Neural cell (in vitro differentiated cells): ENCODE data around the gene KCNK7.

ENCODE experiments used
- CTCF ChIP-seq: fragments of 450-650 bp; IDR thresholded peaks from 2 replicates; pipeline ENCODE4 v1.5.1; 2014; ENCODE audit warnings: antibody characterized with exemption, mild to moderate bottlenecking, moderate library complexity; ENCODE audit not compliant: poor library complexity, severe bottlenecking
- EP300 ChIP-seq: fragments of 450-650 bp; conservative IDR thresholded peaks from 2 replicates; pipeline ENCODE4 v1.6.1; 2014; ENCODE audit warnings: antibody characterized with exemption, mild to moderate bottlenecking, moderate library complexity; ENCODE audit not compliant: poor library complexity, severe bottlenecking
- EZH2 ChIP-seq: fragments of 200-600, 300-800 bp; shearing (Covaris generic), sonication (generic); IDR thresholded peaks from 2 replicates; pipeline ENCODE4 v1.6.1; 2014; ENCODE audit warnings: antibody characterized with exemption, low read length, borderline replicate concordance, mild to moderate bottlenecking; ENCODE audit not compliant: insufficient read depth, poor library complexity, severe bottlenecking
- MXI1 ChIP-seq: fragments of 450-650 bp; conservative IDR thresholded peaks from 2 replicates; pipeline ENCODE4 v1.6.1; 2014; ENCODE audit warnings: antibody characterized with exemption, mild to moderate bottlenecking; ENCODE audit not compliant: poor library complexity, severe bottlenecking
- POLR2AphosphoS5 ChIP-seq: IDR thresholded peaks from 2 replicates; pipeline ENCODE4 v1.6.1; 2012
- RAD21 ChIP-seq: fragments of 450-650 bp; conservative IDR thresholded peaks from 2 replicates; pipeline ENCODE4 v1.6.1; 2014; ENCODE audit warnings: antibody characterized with exemption, mild to moderate bottlenecking, moderate library complexity
- TAF1 ChIP-seq: IDR thresholded peaks from 2 replicates; pipeline ENCODE4 v1.6.1; 2012; ENCODE audit warnings: low read depth
- TF ChIP-seq, protein P1 (sequence below): IDR thresholded peaks from 2 replicates; pipeline ENCODE4 v1.6.1; 2012; ENCODE audit warnings: borderline replicate concordance

DNA sequence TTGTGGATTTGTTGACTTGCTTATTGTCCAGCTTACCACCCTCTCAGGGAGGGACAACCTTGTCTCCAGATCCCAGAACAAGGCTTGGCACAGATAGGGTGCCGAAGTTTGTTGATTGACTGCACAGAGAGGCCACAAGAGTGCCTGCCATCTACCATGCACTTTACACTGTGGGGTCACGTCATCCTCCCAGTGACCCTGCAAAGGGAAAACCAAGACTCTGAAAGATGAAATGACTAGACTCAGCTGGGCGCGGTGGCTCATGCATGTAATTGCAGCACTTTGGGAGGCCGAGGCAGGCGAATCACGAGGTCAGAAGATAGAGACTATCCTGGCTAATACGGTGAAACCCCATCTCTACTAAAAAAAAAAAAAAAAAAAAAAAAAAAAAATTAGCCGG lies 32.8 kb downstream of the KCNK7 start:
- TF ChIP-seq CTCF (no peak), TAF1 (no peak), EP300 (no peak), EZH2 (no peak), POLR2AphosphoS5 (no peak), RAD21 (no peak), MXI1 (no peak)
- TF ChIP-seq, protein P1, sequence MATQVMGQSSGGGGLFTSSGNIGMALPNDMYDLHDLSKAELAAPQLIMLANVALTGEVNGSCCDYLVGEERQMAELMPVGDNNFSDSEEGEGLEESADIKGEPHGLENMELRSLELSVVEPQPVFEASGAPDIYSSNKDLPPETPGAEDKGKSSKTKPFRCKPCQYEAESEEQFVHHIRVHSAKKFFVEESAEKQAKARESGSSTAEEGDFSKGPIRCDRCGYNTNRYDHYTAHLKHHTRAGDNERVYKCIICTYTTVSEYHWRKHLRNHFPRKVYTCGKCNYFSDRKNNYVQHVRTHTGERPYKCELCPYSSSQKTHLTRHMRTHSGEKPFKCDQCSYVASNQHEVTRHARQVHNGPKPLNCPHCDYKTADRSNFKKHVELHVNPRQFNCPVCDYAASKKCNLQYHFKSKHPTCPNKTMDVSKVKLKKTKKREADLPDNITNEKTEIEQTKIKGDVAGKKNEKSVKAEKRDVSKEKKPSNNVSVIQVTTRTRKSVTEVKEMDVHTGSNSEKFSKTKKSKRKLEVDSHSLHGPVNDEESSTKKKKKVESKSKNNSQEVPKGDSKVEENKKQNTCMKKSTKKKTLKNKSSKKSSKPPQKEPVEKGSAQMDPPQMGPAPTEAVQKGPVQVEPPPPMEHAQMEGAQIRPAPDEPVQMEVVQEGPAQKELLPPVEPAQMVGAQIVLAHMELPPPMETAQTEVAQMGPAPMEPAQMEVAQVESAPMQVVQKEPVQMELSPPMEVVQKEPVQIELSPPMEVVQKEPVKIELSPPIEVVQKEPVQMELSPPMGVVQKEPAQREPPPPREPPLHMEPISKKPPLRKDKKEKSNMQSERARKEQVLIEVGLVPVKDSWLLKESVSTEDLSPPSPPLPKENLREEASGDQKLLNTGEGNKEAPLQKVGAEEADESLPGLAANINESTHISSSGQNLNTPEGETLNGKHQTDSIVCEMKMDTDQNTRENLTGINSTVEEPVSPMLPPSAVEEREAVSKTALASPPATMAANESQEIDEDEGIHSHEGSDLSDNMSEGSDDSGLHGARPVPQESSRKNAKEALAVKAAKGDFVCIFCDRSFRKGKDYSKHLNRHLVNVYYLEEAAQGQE = no peak
